Prostate gland (tissue), 2 donors: ENCODE results near the gene CCL26. TPM values are rescaled to one million over a fixed set of nuclear protein-coding genes. Genes with fewer than 3 reads are reported as not detected.

Source experiments
- DNase-seq: peaks from one replicate; pipeline ENCODE4 v3.0.0-alpha.2; 2019; ENCODE audit warnings: low spot score
- H3K27ac ChIP-seq, 2 donors: fragments of 200-600 bp; sonication (generic); 2 replicates each; pipeline ENCODE4 v1.5.1; 2017 to 2019
- H3K27me3 ChIP-seq: fragments of 200-600 bp; sonication (generic); replicated peaks from 2 replicates; pipeline ENCODE4 v1.5.1; 2019; ENCODE audit not compliant: insufficient read depth
- H3K36me3 ChIP-seq, 2 donors: fragments of 200-600 bp; sonication (generic); 1 replicate in 1 of 2; 2 replicates in 1 of 2; pipeline versions ENCODE4 v1.5.1 to v1.8.1; 2017 to 2019
- H3K4me1 ChIP-seq: fragments of 200-600 bp; sonication (generic); replicated peaks from 2 replicates; pipeline ENCODE4 v1.5.1; 2019
- H3K4me3 ChIP-seq, 2 donors: fragments of 200-600 bp; sonication (generic); 2 replicates each; pipeline ENCODE4 v1.5.1; 2017 to 2019
- H3K9me3 ChIP-seq: fragments of 200-600 bp; sonication (generic); 2 replicates; pipeline ENCODE4 v1.5.1; 2017
- POLR2A ChIP-seq: fragments of 450-650 bp; IDR thresholded peaks from one replicate; pipeline ENCODE4 v1.6.1; 2016; ENCODE audit warnings: antibody characterized with exemption, mild to moderate bottlenecking
- POLR2AphosphoS5 ChIP-seq: sonication (generic); formaldehyde crosslinking; IDR thresholded peaks from one replicate; pipeline ENCODE4 v1.6.1; 2017; ENCODE audit warnings: antibody characterized with exemption
- WGBS: methylation state at CpG from one replicate; pipeline ENCODE4 v1.1.5; 2018; 5-methylcytosine and 5-hydroxymethylcytosine counted together
- intact Hi-C: fragments of 100-400 bp; cut with DNase I; formaldehyde crosslinking; loops from one replicate; pipeline ENCODE4 v1.14.2; 2022
- total RNA-seq, 2 donors: library from RNA; depleted of rRNA; stranded (reverse); fragments of >200 nt; gene quantifications; one replicate each; pipeline ENCODE4 v1.1.0, GENCODE V29; 2016
- TF ChIP-seq, protein P1 (sequence below), 4 experiments: fragments of 200-600 bp in 2 of 4; fragments of 450-650 bp in 2 of 4; sonication (generic) in 2 of 4; IDR thresholded peaks; 1 replicate in 3 of 4; 2 replicates in 1 of 4; pipeline ENCODE4 v1.5.1; 2016 to 2019; ENCODE audit warnings: antibody characterized with exemption in 4 of 4, mild to moderate bottlenecking in 2 of 4, moderate library complexity in 2 of 4

CCL26 gene
- total RNA-seq, 2 donors from 2014 or later: not detected

DNA sequence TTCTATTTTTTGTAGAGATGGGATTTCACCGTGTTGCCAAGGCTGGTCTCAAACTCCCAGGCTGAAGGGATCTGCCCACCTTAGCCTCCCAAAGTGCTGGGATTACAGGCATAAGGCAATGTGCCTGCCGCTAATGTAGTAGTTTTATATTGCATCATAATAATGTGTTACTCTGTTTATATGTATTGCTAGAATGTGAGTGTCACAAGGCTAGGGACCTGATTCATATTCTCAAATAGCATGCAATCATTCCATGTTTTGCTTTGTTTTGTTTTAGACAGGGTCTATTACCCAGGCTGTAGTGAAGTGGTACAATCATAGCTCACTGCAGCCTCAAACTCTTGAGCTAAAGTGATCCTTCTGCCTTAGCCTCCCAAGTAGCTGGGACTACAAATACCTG lies 13.5 kb downstream of the CCL26 start:
- Histone ChIP-seq H3K27ac (no peak overlapping the region), H3K36me3 (no peaks in the 10 kb centered on the region), H3K27me3 (no peaks in the 10 kb centered on the region), H3K9me3 (no peaks in the 10 kb centered on the region), H3K4me3 (no peak overlapping the region), H3K4me1 (no peaks in the 10 kb centered on the region)
- intact Hi-C loops: no loop called here
- 31% methylated on average over 2 of the region's 2 CpGs for WGBS
- TF ChIP-seq POLR2A (no peak), POLR2AphosphoS5 (no peak)
- TF ChIP-seq, protein P1, sequence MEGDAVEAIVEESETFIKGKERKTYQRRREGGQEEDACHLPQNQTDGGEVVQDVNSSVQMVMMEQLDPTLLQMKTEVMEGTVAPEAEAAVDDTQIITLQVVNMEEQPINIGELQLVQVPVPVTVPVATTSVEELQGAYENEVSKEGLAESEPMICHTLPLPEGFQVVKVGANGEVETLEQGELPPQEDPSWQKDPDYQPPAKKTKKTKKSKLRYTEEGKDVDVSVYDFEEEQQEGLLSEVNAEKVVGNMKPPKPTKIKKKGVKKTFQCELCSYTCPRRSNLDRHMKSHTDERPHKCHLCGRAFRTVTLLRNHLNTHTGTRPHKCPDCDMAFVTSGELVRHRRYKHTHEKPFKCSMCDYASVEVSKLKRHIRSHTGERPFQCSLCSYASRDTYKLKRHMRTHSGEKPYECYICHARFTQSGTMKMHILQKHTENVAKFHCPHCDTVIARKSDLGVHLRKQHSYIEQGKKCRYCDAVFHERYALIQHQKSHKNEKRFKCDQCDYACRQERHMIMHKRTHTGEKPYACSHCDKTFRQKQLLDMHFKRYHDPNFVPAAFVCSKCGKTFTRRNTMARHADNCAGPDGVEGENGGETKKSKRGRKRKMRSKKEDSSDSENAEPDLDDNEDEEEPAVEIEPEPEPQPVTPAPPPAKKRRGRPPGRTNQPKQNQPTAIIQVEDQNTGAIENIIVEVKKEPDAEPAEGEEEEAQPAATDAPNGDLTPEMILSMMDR (IDR thresholded peaks at IDR 0.05): no peak
- DNase-seq: no peak

DNA sequence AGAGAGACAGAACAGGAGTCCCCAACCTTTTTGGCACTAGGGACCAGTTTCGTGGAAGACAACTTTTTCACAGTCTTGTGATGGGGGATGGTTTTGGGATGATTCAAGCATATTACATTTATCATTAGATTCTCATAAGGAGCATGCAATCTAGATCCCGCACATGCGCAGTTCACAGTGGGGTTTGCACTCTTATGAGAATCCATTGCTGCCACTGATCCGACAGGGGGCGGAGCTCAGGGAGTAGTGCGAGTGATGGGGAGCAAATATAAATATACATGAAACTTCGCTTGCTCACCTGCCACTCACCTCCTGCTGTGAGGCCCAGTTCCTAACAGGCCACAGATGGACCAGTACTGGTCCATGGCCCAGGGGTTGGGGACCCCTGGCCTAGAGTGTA lies 14.2 kb downstream of the CCL26 start:
- H3K27me3 ChIP-seq: no peaks in the 10 kb centered on the region
- DNase-seq: no peak
- H3K9me3 ChIP-seq: no peaks in the 10 kb centered on the region
- WGBS: 91% methylated on average over 7 of the region's 7 CpGs
- TF ChIP-seq POLR2A (no peak), POLR2AphosphoS5 (no peak)
- TF ChIP-seq, protein P1 (IDR thresholded peaks at IDR 0.05): no peak
- no peak overlapping the region for H3K27ac ChIP-seq
- no peaks in the 10 kb centered on the region for H3K36me3 ChIP-seq
- no peaks in the 10 kb centered on the region for H3K4me1 ChIP-seq
- H3K4me3 ChIP-seq: no peak overlapping the region
- intact Hi-C loops: no loop called here

- H3K9me3 ChIP-seq: no peaks in the 10 kb centered on the region
- no peaks in the 10 kb centered on the region for H3K27me3 ChIP-seq
- H3K4me1 ChIP-seq: no peaks in the 10 kb centered on the region
- WGBS: 57% methylated on average over 6 of the region's 6 CpGs
- H3K27ac ChIP-seq: no peak overlapping the region
- no peak overlapping the region for H3K4me3 ChIP-seq
- DNase-seq: no peak
- TF ChIP-seq, protein P1 (IDR thresholded peaks at IDR 0.05): peak in 3 of 4 experiments; percentile 18 to 39 (median 19)
- no peak for TF ChIP-seq POLR2AphosphoS5
- no peaks in the 10 kb centered on the region for H3K36me3 ChIP-seq
- intact Hi-C loops: no loop called here
Observed at GRCh38 chr7:75756991-75757676, 14.9 kb downstream of the CCL26 start.

- no peaks in the 10 kb centered on the region for H3K4me1 ChIP-seq
- WGBS: 69% methylated on average over 10 of the region's 10 CpGs
- TF ChIP-seq POLR2AphosphoS5 (no peak), POLR2A (no peak)
- TF ChIP-seq, protein P1 (IDR thresholded peaks at IDR 0.05): no peak
- no peak overlapping the region for H3K4me3 ChIP-seq
- intact Hi-C loops: no loop called here
- no peak for DNase-seq
- no peaks in the 10 kb centered on the region for H3K27me3 ChIP-seq
- no peaks in the 10 kb centered on the region for H3K36me3 ChIP-seq
- H3K9me3 ChIP-seq: no peaks in the 10 kb centered on the region
- H3K27ac ChIP-seq: no peak overlapping the region
Observed at GRCh38 chr7:75756206-75756990, 15.6 kb downstream of the CCL26 start.

GRCh38 chr7:75743455-75743859 lies 28.6 kb downstream of the CCL26 start:
- WGBS: 34% methylated on average over 4 of the region's 4 CpGs
- no peak for TF ChIP-seq POLR2A
- no peak for TF ChIP-seq POLR2AphosphoS5
- TF ChIP-seq, protein P1 (IDR thresholded peaks at IDR 0.05): no peak
- no peak overlapping the region for H3K4me3 ChIP-seq
- no peaks in the 10 kb centered on the region for H3K36me3 ChIP-seq
- H3K9me3 ChIP-seq: no peaks in the 10 kb centered on the region
- no peaks in the 10 kb centered on the region for H3K27me3 ChIP-seq
- DNase-seq: no peak
- H3K27ac ChIP-seq: no peak overlapping the region
- intact Hi-C loops: no loop called here
- H3K4me1 ChIP-seq: no peaks in the 10 kb centered on the region
